Neural progenitor cell (in vitro differentiated cells): ENCODE data around the gene HCK.

Experiments used
- CTCF ChIP-seq: fragments of 200-600 bp; sonication (generic); IDR thresholded peaks from 2 replicates; pipeline ENCODE4 v1.5.1; 2017; ENCODE audit warnings: antibody characterized with exemption, mild to moderate bottlenecking
- EZH2phosphoT487 ChIP-seq: fragments of 200-600 bp; sonication (generic); IDR thresholded peaks from 2 replicates; pipeline ENCODE4 v1.6.1; 2017; ENCODE audit warnings: antibody characterized with exemption

- no peak for TF ChIP-seq CTCF
- TF ChIP-seq EZH2phosphoT487, result no peak
Measured at GRCh38 chr20:32035426-32035779, 16.6 kb upstream of the HCK start.
